HepG2 (cell line): Measurements from ENCODE around the gene ANAPC2. TPM values are rescaled to one million over a fixed set of nuclear protein-coding genes. Genes with fewer than 3 reads are reported as not detected.

ENCODE experiments used
- ATAC-seq: fragments of 200-7000 bp; cut with Tn5 transposase; 3 replicates; pipeline ENCODE4 v1.9.1; 2020; ENCODE audit warnings: mild to moderate bottlenecking, moderate library complexity
- BruUV-seq: library from RNA; stranded (reverse); fragments of 400-500 nt; replicated peaks from 2 replicates; lab custom pipeline; 2021; lab: Mats Ljungman, UMichigan
- CTCF ChIA-PET: fragments of 300-600 bp; formaldehyde crosslinking; extraction: SDS; loops from one replicate; lab custom pipeline; 2021; ENCODE audit warnings: low total read pairs, inconsistent platforms, low intra/inter-chr PET ratio; lab: Yijun Ruan, JAX
- POLR2A ChIA-PET: fragments of 350-600 bp; sonication (Branson Sonifier 250); formaldehyde crosslinking; loops from one replicate; lab custom pipeline; 2020; ENCODE audit warnings: antibody characterized with exemption, inconsistent platforms; lab: Yijun Ruan, JAX
- DNase-seq: peaks from one replicate; pipeline ENCODE4 v3.0.0-alpha.2; 2015; ENCODE audit warnings: low spot score
- FAIRE-seq: peaks from 3 replicates; lab custom pipeline; 2011; peaks lifted over from hg19 to GRCh38; lab: Jason Lieb, UNC
- H2AFZ ChIP-seq: one replicate; pipeline ENCODE4 v1.6.1; 2011; ENCODE audit warnings: low read length, inconsistent platforms
- H3K27ac ChIP-seq: fragments of 300-600 bp; 3 replicates; pipeline ENCODE4 v1.8.0; 2011; ENCODE audit warnings: mixed run types, mild to moderate bottlenecking, mixed read lengths, low read length, inconsistent platforms; ENCODE audit not compliant: insufficient read depth; ENCODE audit errors: extremely low read length
- H3K27me3 ChIP-seq, 2 experiments: fragments of 200-600 bp in 1 of 2; 2 replicates in 1 of 2; 3 replicates in 1 of 2; pipeline versions ENCODE4 v1.6.0 to v1.8.0; 2011; ENCODE audit warnings: low read length in 2 of 2, mild to moderate bottlenecking in 2 of 2, moderate library complexity in 2 of 2, inconsistent platforms in 1 of 2; ENCODE audit not compliant: insufficient read depth in 2 of 2, control insufficient read depth in 1 of 2
- H3K36me3 ChIP-seq, 2 experiments: fragments of 200-600 bp in 1 of 2; replicated peaks in 1 of 2; 2 replicates in 1 of 2; 3 replicates in 1 of 2; pipeline versions ENCODE4 v1.5.1 to v1.8.0; 2011; ENCODE audit warnings: low read length in 2 of 2, inconsistent platforms in 1 of 2; ENCODE audit not compliant: insufficient read depth in 2 of 2, control insufficient read depth in 1 of 2
- H3K4me1 ChIP-seq: 2 replicates; pipeline ENCODE4 v1.5.1; 2012; ENCODE audit warnings: low read length, inconsistent platforms; ENCODE audit not compliant: insufficient read depth
- H3K4me2 ChIP-seq: 2 replicates; pipeline ENCODE4 v1.6.0; 2011; ENCODE audit warnings: low read depth, low read length, inconsistent platforms
- H3K4me3 ChIP-seq, 3 experiments: fragments of 200-600 bp in 1 of 3; sonication (generic), shearing (Covaris generic) in 1 of 3; replicated peaks in 1 of 3; 2 replicates each; pipeline ENCODE4 v1.5.1; 2011 to 2016; ENCODE audit warnings: low read length in 3 of 3, inconsistent platforms in 2 of 3, low read depth in 2 of 3, mild to moderate bottlenecking in 2 of 3, control low read depth in 1 of 3, mixed read lengths in 1 of 3; ENCODE audit not compliant: insufficient read depth in 1 of 3
- H3K79me2 ChIP-seq: one replicate; pipeline ENCODE4 v1.6.1; 2011; ENCODE audit warnings: low read length, inconsistent platforms; ENCODE audit not compliant: insufficient read depth
- H3K9ac ChIP-seq: 2 replicates; pipeline ENCODE4 v1.6.0; 2011; ENCODE audit warnings: mild to moderate bottlenecking, low read depth, low read length, inconsistent platforms; ENCODE audit not compliant: insufficient read depth
- H3K9me3 ChIP-seq: 2 replicates; pipeline ENCODE4 v1.5.1; 2012; ENCODE audit warnings: mild to moderate bottlenecking, low read length
- H4K20me1 ChIP-seq: 2 replicates; pipeline ENCODE4 v1.6.0; 2011; ENCODE audit warnings: inconsistent platforms, mild to moderate bottlenecking, low read length, moderate library complexity; ENCODE audit not compliant: insufficient read depth
- ATRX ChIP-seq: sonication (generic); formaldehyde crosslinking; IDR thresholded peaks from 2 replicates; pipeline ENCODE4 v1.4.0; 2020; ENCODE audit warnings: missing genetic modification reagents, borderline replicate concordance
- BATF2 ChIP-seq: sonication (generic); formaldehyde crosslinking; IDR thresholded peaks from 2 replicates; pipeline ENCODE4 v1.8.0; 2022; ENCODE audit warnings: mild to moderate bottlenecking, missing genetic modification reagents, moderate library complexity
- CREB3 ChIP-seq: sonication (generic); formaldehyde crosslinking; IDR thresholded peaks from 2 replicates; pipeline ENCODE4 v1.5.0; 2020; ENCODE audit warnings: missing genetic modification reagents
- GMEB2 ChIP-seq: IDR thresholded peaks from 2 replicates; pipeline ENCODE4 v1.6.1; 2016; ENCODE audit warnings: missing biosample characterization, missing genetic modification reagents, low read depth
- HMGA1 ChIP-seq: sonication (generic); formaldehyde crosslinking; conservative IDR thresholded peaks from 2 replicates; pipeline ENCODE4 v1.4.0; 2020; ENCODE audit warnings: missing genetic modification reagents
- HNF4A ChIP-seq: sonication (generic); formaldehyde crosslinking; IDR thresholded peaks from 2 replicates; pipeline ENCODE4 v1.4.0; 2020; ENCODE audit warnings: missing genetic modification reagents
- MIER3 ChIP-seq: IDR thresholded peaks from 2 replicates; pipeline ENCODE4 v1.6.1; 2016; ENCODE audit warnings: missing compliant biosample characterization, borderline replicate concordance
- RXRB ChIP-seq: IDR thresholded peaks from 2 replicates; pipeline ENCODE4 v1.6.1; 2016; ENCODE audit warnings: borderline replicate concordance, missing genetic modification reagents, missing compliant biosample characterization
- SETDB1 ChIP-seq: sonication (generic); formaldehyde crosslinking; IDR thresholded peaks from 2 replicates; pipeline ENCODE4 v1.5.1; 2020; ENCODE audit warnings: missing genetic modification reagents, mild to moderate bottlenecking, borderline replicate concordance
- TP53 ChIP-seq: sonication (generic); formaldehyde crosslinking; conservative IDR thresholded peaks from 2 replicates; pipeline ENCODE4 v1.4.0; 2020; ENCODE audit warnings: missing genetic modification reagents
- ZFX ChIP-seq: sonication (generic); formaldehyde crosslinking; IDR thresholded peaks from 2 replicates; pipeline ENCODE4 v1.4.0; 2020; ENCODE audit warnings: mild to moderate bottlenecking, low read depth, missing genetic modification reagents, moderate library complexity
- ZFYVE20 ChIP-seq: sonication (generic); formaldehyde crosslinking; IDR thresholded peaks from 2 replicates; pipeline ENCODE4 v1.8.0; 2023; ENCODE audit warnings: low read depth, mild to moderate bottlenecking, moderate library complexity, missing genetic modification reagents, borderline replicate concordance
- ZNF230 ChIP-seq: sonication (generic); formaldehyde crosslinking; IDR thresholded peaks from 2 replicates; pipeline ENCODE4 v1.4.0; 2020; ENCODE audit warnings: mild to moderate bottlenecking, missing genetic modification reagents
- ZNF276 ChIP-seq: sonication (generic); formaldehyde crosslinking; IDR thresholded peaks from 2 replicates; pipeline ENCODE4 v1.4.0; 2020; ENCODE audit warnings: mild to moderate bottlenecking, low read depth, missing genetic modification reagents
- ZNF770 ChIP-seq: sonication (generic); formaldehyde crosslinking; IDR thresholded peaks from 2 replicates; pipeline ENCODE4 v1.5.0; 2020; ENCODE audit warnings: mild to moderate bottlenecking, missing genetic modification reagents
- ZNF782 ChIP-seq: sonication (generic); formaldehyde crosslinking; IDR thresholded peaks from 2 replicates; pipeline ENCODE4 v1.4.0; 2020; ENCODE audit warnings: missing genetic modification reagents, mild to moderate bottlenecking, borderline replicate concordance
- WGBS: methylation state at CpG from one replicate; pipeline ENCODE4 v1.1.6; 2017; ENCODE audit warnings: low lambda C conversion rate; 5-methylcytosine and 5-hydroxymethylcytosine counted together
- in situ Hi-C: cut with HindIII; loops from 2 replicates; pipeline ENCODE4 v1.10.0; 2017; ENCODE audit warnings: low pct_unique_long_range_greater_than_20kb; ENCODE audit not compliant: extremely low pct_ligation_motif_present
- intact Hi-C: fragments of 100-400 bp; cut with micrococcal nuclease; formaldehyde crosslinking; loops from one replicate; pipeline ENCODE4 v1.10.0; 2022; ENCODE audit not compliant: unreplicated experiment
- polyA plus RNA-seq, 8 experiments: library from polyadenylated mRNA; depleted of rRNA in 3 of 8; stranded (reverse) in 7 of 8; unstranded in 1 of 8; fragments of >200 nt; fragmentation: Illumina TruSeq in 4 of 8; extraction: Trizol in 4 of 8; gene quantifications; 2 replicates each; pipeline versions ENCODE4 v1.2.1 to v1.2.3, GENCODE V29; 2011 to 2016; ENCODE audit warnings: low read depth in 4 of 8, missing spikeins in 1 of 8, mixed read lengths in 1 of 8; ENCODE audit not compliant: insufficient read depth in 1 of 8
- total RNA-seq, 5 experiments: library from RNA; depleted of rRNA; stranded (reverse); fragments of >200 nt; fragmentation: Illumina TruSeq; extraction: Trizol; gene quantifications; 2 replicates each; pipeline ENCODE4 v1.2.3, GENCODE V29; 2016; ENCODE audit warnings: low read depth in 1 of 5

The ANAPC2 gene
- total and polyA plus RNA-seq, 2 of the 13 experiments (the other 11 are each of a cell fraction or from before 2014, with no cell fraction given): 12.3 to 15.4 TPM

- no peak overlapping the region for H2AFZ ChIP-seq
- H4K20me1 ChIP-seq: peaks cover 5% of the 10 kb centered on the region; the same call in 1 of the 2 replicates
- no peaks in the 10 kb centered on the region for H3K9me3 ChIP-seq
- BruUV-seq: no TSS peak
- peak overlapping the region; percentile 82 for H3K27ac ChIP-seq
- peaks cover 24% of the 10 kb centered on the region for H3K4me1 ChIP-seq
- in situ Hi-C loops: no loop called here
- peak overlapping the region; percentile 80 for H3K9ac ChIP-seq
- no peaks in the 10 kb centered on the region for H3K27me3 ChIP-seq
- DNase-seq: no peak
- ATAC-seq: peak; percentile 40
- ChIA-PET CTCF (no interaction called here), POLR2A (interaction anchor here (0.8 to 2.4 kb wide), 20 partner anchors 8 to 243 kb away, joined by 3 to 34 read pairs (median 6); partner anchors contain the start of genes ANAPC2, GRIN1, MAN1B1 and RNF208)
- H3K4me2 ChIP-seq: peak overlapping the region; percentile 98
- peaks cover 19% of the 10 kb centered on the region for H3K79me2 ChIP-seq
- FAIRE-seq: peak; percentile 39
- H3K36me3 ChIP-seq: no peaks in the 10 kb centered on the region
- intact Hi-C loops: no loop called here
- peak overlapping the region; percentile 75 to 90 (median 85) for H3K4me3 ChIP-seq
- WGBS: under 1% methylated on average over 16 of the region's 37 CpGs
- TF ChIP-seq CREB3 (CRISPR knock-in tag) (no peak), BATF2 (CRISPR knock-in tag) (peak; percentile 42; the same call in 1 of the 2 replicates), ZFYVE20 (CRISPR knock-in tag) (0 out of 2 replicates have a peak, but pooled peaks have one; percentile 13), HNF4A (CRISPR knock-in tag) (no peak), SETDB1 (CRISPR knock-in tag) (no peak), ZNF782 (CRISPR knock-in tag) (no peak), ZFX (CRISPR knock-in tag) (peak; percentile 29; the same call in 1 of the 2 replicates), HMGA1 (CRISPR knock-in tag) (no peak), ZNF276 (CRISPR knock-in tag) (0 out of 2 replicates have a peak, but pooled peaks have one; percentile 15), TP53 (CRISPR knock-in tag) (no peak), ZNF230 (CRISPR knock-in tag) (peak; percentile 11; the same call in 1 of the 2 replicates), RXRB (peak; percentile 46), ZNF770 (CRISPR knock-in tag) (0 out of 2 replicates have a peak, but pooled peaks have one; percentile 19), GMEB2 (CRISPR knock-in tag) (no peak), MIER3 (CRISPR knock-in tag) (0 out of 2 replicates have a peak, but pooled peaks have one; percentile 2), ATRX (no peak)
Measured at GRCh38 chr9:137128862-137129455, 59.4 kb downstream of the ANAPC2 start.
